OCI-LY3 (cell line): ENCODE data around the gene NKD2.

Experiments used
- EZH2phosphoT487 ChIP-seq: fragments of 200-600 bp; shearing (Covaris generic); IDR thresholded peaks from 2 replicates; pipeline ENCODE4 v1.6.1; 2018; ENCODE audit warnings: antibody characterized with exemption, mixed run types, low read depth
- TF ChIP-seq, protein P1 (sequence below): fragments of 200-600, 300-600 bp; sonication (generic); IDR thresholded peaks from 2 replicates; pipeline ENCODE4 v1.5.1; 2014; ENCODE audit warnings: antibody characterized with exemption, low read length, low read depth

DNA sequence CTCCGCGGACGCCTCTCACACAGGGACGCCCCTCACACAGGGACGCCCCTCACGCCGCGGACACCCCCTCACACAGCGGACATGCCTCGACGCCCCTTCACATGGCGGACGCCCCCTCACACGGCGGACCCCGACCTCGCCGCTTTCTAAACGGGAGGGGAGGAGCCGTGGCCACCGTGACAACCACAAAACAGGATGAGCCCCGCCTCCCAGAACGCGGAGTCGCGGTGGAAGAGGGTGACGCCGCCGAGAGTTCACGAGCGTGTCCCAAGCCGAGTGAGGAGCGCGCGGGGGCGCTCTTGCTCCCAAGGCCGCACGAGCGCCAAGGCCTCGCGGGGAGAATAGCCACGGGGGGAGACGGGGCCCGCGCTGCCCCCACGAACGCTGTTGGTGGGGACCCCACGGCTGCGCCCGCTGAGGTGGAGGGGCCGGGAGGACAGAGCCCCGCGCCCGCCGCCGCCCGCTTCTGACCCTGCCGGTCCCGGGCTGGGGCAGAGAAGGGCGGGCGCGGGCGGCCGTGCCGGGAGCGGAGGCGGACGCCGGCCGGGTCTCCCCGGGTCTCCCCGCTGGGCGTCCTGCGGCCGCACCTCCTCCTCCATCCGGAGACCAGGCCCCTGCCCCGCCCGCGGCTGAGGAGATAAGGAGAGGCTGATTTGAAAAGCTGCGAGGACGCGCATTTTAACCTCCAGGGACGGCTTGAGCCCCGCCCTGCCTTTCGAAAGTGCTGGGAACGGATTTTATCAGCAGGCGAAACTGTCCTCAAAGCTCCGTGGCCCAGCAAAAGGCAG, 3.9 kb upstream of the NKD2 start:
- TF ChIP-seq, protein P1, sequence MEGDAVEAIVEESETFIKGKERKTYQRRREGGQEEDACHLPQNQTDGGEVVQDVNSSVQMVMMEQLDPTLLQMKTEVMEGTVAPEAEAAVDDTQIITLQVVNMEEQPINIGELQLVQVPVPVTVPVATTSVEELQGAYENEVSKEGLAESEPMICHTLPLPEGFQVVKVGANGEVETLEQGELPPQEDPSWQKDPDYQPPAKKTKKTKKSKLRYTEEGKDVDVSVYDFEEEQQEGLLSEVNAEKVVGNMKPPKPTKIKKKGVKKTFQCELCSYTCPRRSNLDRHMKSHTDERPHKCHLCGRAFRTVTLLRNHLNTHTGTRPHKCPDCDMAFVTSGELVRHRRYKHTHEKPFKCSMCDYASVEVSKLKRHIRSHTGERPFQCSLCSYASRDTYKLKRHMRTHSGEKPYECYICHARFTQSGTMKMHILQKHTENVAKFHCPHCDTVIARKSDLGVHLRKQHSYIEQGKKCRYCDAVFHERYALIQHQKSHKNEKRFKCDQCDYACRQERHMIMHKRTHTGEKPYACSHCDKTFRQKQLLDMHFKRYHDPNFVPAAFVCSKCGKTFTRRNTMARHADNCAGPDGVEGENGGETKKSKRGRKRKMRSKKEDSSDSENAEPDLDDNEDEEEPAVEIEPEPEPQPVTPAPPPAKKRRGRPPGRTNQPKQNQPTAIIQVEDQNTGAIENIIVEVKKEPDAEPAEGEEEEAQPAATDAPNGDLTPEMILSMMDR = no peak
- TF ChIP-seq EZH2phosphoT487 = no peak
